Thyroid gland (tissue), 4 donors: ENCODE data around the gene LAMA3.

Experiments used
- CTCF ChIP-seq, 6 experiments: fragments of 200-600 bp in 3 of 6; fragments of 450-650 bp in 3 of 6; sonication (generic) in 3 of 6; IDR thresholded peaks; one replicate each; pipeline ENCODE4 v1.5.1; 2016 to 2019; ENCODE audit warnings: antibody characterized with exemption in 6 of 6, mild to moderate bottlenecking in 2 of 6, inconsistent platforms in 1 of 6, moderate library complexity in 1 of 6
- POLR2A ChIP-seq, 2 donors: fragments of 450-650 bp; IDR thresholded peaks; one replicate each; pipeline ENCODE4 v1.6.1; 2017; ENCODE audit warnings: antibody characterized with exemption in 2 of 2, mild to moderate bottlenecking in 2 of 2, moderate library complexity in 1 of 2

- TF ChIP-seq POLR2A (IDR thresholded peaks at IDR 0.05) (no peak), CTCF (IDR thresholded peaks at IDR 0.05) (no peak)
Observed at GRCh38 chr18:23897733-23898132, 208.5 kb downstream of the LAMA3 start.
